Dendritic cell treated with granulocyte-macrophage colony-stimulating factor and Interleukin-4, amounts not matched to agents 40 ng/mL and 50 ng/mL, for 4 days (primary cell): ENCODE data around the gene KARS1.
A peak's percentile ranks its signal among the peaks of the same experiment; 100 is the strongest.

Source experiments
- H3K27ac Mint-ChIP-seq: one replicate; pipeline ENCODE4 v1.8.0; 2022; ENCODE audit warnings: mild to moderate bottlenecking, mixed read lengths
- H3K27me3 Mint-ChIP-seq: one replicate; pipeline ENCODE4 v1.8.0; 2022; ENCODE audit warnings: mild to moderate bottlenecking, mixed read lengths
- H3K36me3 Mint-ChIP-seq: one replicate; pipeline ENCODE4 v1.8.0; 2022; ENCODE audit warnings: low read depth, mixed read lengths
- H3K4me1 Mint-ChIP-seq: one replicate; pipeline ENCODE4 v1.8.0; 2022; ENCODE audit warnings: low read depth, mixed read lengths
- H3K4me3 Mint-ChIP-seq: one replicate; pipeline ENCODE4 v1.8.0; 2022; ENCODE audit warnings: mild to moderate bottlenecking, moderate library complexity, mixed read lengths
- H3K9me3 Mint-ChIP-seq: one replicate; pipeline ENCODE4 v1.8.0; 2022; ENCODE audit warnings: mixed read lengths
- intact Hi-C: fragments of 100-400 bp; cut with micrococcal nuclease; formaldehyde crosslinking; loops from one replicate; pipeline ENCODE4 v1.15.0; 2022

KARS1 gene

DNA sequence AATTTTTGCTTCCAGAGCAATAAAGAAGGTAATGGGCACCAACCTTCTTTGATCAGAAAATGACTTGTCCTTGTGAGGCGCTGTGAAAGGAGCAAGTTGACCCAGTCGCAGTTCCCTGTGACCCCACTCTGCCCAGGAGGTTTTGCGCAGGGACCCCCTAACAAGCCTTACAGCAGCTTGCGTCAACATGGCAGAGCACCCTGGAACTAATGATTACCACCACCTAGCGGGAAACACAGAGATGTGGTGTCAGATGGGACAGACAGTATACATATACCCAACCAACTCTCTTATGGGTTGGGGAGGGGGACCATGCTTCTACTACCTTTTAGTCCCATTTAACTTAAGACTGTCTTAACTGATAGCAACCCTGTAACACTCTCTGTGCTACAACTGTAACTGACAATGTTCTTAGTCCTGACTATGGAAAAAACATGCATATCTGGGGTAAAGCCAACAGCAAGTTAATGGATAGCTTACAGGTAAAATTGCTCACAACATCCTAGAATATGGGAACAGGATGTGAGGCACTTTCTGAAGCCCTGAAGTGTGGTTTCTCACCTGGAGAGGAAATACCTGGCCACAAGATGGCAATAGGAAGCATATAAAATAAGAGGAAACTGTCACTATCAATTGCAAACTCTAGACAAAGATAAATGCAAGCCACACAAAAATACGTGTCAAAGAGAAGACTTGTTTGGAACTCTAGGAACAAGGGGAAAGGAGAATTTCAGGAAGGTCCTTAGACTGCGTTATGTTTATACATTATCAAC, 3.0 kb downstream of the KARS1 start:
- Mint-ChIP-seq H3K4me1 (peaks cover 14% of the 10 kb centered on the region), H3K9me3 (no peaks in the 10 kb centered on the region), H3K27me3 (no peaks in the 10 kb centered on the region), H3K4me3 (no peak overlapping the region), H3K27ac (no peak overlapping the region), H3K36me3 (peaks cover 82% of the 10 kb centered on the region)
- intact Hi-C loops, result loop anchor here (5.0 kb wide), 2 partner anchors 77 to 1548 kb away; partner anchors contain the start of genes GABARAPL2 and MON1B

DNA sequence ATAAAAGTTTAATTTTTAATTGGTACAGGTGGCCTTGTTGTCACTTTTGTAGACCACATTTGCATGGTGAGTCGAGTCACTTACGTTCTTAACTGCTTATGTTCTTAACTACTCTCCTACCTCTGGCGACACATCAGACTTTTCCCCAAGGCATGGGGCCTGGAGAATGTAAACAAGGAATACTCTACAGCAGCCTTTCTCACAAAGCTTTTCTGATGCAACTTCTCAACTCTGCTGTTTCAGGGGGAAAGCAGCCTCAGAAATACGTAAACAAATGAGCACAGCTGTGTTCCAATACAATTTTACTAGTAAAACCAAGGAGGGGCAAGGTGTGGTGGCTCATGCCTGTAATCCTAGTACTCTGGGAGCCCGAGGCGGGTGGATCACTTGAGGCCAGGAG, 6.9 kb downstream of the KARS1 start:
- H3K4me3 Mint-ChIP-seq, result no peak overlapping the region
- H3K9me3 Mint-ChIP-seq, result no peaks in the 10 kb centered on the region
- no peaks in the 10 kb centered on the region for H3K27me3 Mint-ChIP-seq
- no peak overlapping the region for H3K27ac Mint-ChIP-seq
- peaks cover 13% of the 10 kb centered on the region for H3K4me1 Mint-ChIP-seq
- peaks cover 99% of the 10 kb centered on the region for H3K36me3 Mint-ChIP-seq
- intact Hi-C loops, result no loop called here

DNA sequence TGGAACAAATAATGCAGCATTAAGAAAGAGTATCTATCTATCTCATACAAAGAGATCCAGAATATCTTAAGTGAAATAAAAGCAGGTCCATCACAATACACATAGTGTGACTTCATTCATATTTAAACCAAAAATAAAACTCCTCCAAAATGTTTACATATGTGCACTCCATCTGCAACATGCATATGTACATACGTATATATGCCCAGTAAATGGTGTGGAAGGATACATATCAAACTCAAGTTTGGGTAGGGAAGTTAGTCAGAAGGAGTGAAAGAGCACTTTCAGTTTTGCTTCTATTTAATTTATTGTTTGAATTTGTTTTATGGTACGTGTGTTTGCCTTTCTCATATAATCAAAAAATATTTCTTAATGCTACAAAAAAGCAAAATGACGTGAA, 12.4 kb downstream of the KARS1 start:
- Mint-ChIP-seq H3K27me3 (no peaks in the 10 kb centered on the region), H3K9me3 (no peaks in the 10 kb centered on the region), H3K36me3 (peaks cover 99% of the 10 kb centered on the region), H3K27ac (no peak overlapping the region), H3K4me3 (no peak overlapping the region), H3K4me1 (no peaks in the 10 kb centered on the region)
- intact Hi-C loops, result no loop called here

DNA sequence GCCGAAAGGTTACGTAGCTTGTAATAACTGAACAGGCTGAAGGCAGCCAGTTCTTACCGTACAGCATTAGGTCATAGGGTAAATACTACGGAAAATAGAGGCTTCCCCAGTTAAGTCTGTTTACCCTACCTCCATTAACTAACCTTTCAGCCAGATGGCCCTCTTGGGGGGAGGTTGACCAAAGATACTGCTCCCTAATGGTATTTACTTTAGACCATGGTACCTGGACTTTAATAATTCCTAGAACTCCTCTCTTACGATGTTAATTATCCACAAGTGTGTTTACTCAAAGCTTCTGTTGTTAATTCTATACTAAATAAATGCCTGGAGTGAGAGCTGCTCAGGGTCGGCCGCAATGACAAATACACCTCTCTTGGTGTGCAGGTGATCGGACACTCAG, 14.6 kb downstream of the KARS1 start:
- H3K9me3 Mint-ChIP-seq, result no peaks in the 10 kb centered on the region
- intact Hi-C loops, result no loop called here
- no peaks in the 10 kb centered on the region for H3K27me3 Mint-ChIP-seq
- no peaks in the 10 kb centered on the region for H3K4me1 Mint-ChIP-seq
- H3K27ac Mint-ChIP-seq, result no peak overlapping the region
- H3K36me3 Mint-ChIP-seq, result peaks cover 99% of the 10 kb centered on the region
- no peak overlapping the region for H3K4me3 Mint-ChIP-seq

DNA sequence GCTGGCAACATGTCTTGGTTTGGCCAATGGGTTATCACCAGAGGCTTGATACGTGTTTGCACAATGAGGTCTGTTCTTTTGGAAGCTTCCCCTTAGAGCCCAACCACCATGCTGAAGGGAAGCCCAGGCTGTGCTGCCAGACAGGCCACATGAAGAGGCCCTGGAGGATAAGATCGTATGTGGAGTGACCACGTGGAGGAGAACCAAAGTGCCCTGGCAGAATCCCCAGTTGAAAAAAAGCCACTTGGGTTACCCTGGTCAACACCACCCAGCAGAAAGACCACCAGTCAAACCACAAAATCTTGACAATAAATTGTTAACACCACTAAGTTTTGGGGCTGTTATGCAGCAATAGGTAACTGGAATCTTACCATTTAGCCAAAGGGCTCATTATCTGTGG, 17.4 kb downstream of the KARS1 start:
- H3K36me3 Mint-ChIP-seq, result peaks cover 97% of the 10 kb centered on the region
- H3K9me3 Mint-ChIP-seq, result no peaks in the 10 kb centered on the region
- H3K27me3 Mint-ChIP-seq, result no peaks in the 10 kb centered on the region
- intact Hi-C loops, result no loop called here
- peaks cover 7% of the 10 kb centered on the region for H3K4me1 Mint-ChIP-seq
- H3K4me3 Mint-ChIP-seq, result no peak overlapping the region
- no peak overlapping the region for H3K27ac Mint-ChIP-seq

DNA sequence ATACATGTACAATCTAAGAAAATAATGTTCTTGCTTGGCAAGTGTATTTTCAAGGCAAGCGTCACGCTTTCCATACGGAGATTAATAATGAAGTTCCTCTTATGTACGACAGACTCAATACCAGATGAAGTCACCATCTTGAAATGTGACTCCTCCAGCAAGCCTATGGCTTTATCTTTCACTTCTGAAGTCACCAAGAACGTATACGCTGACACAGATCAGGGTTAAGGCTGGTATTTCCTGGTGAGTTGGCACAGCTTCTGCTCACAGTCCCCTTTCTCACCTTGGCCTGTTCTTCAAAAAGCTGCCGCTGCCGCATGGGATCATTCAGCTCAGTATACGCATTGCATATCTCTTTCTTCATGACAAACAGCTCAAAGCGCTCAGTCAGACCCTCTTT, 18.3 kb downstream of the KARS1 start:
- Mint-ChIP-seq H3K4me3 (no peak overlapping the region), H3K27me3 (no peaks in the 10 kb centered on the region), H3K4me1 (peaks cover 11% of the 10 kb centered on the region), H3K9me3 (no peaks in the 10 kb centered on the region), H3K36me3 (peaks cover 89% of the 10 kb centered on the region), H3K27ac (no peak overlapping the region)
- intact Hi-C loops, result loop anchor here (10.0 kb wide), 1 partner anchor 164 kb away; the partner anchor contains the start of gene TMEM170A

DNA sequence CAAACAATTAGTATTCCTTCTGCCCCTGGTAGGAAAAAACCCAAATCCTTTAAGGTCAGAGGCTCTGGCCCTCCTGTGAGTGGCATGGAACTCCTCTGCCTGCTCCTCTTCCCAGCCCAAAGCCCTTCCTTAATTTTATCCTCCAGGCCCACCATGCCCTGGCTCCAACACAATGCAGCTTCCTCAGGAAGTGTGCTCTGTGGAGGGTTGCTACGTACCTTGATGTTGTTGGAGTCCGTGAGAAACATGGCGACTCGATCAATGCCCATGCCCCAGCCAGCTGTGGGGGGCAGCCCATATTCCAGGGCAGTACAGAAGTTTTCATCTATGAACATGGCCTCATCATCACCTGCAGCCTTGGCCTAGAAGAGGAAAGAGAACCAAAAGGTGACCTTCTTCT, 19.1 kb downstream of the KARS1 start:
- no peaks in the 10 kb centered on the region for H3K9me3 Mint-ChIP-seq
- H3K4me3 Mint-ChIP-seq, result no peak overlapping the region
- H3K27ac Mint-ChIP-seq, result no peak overlapping the region
- peaks cover 81% of the 10 kb centered on the region for H3K36me3 Mint-ChIP-seq
- intact Hi-C loops, result loop anchor here (10.0 kb wide), 1 partner anchor 164 kb away; the partner anchor contains the start of gene TMEM170A
- no peaks in the 10 kb centered on the region for H3K27me3 Mint-ChIP-seq
- H3K4me1 Mint-ChIP-seq, result peaks cover 11% of the 10 kb centered on the region

DNA sequence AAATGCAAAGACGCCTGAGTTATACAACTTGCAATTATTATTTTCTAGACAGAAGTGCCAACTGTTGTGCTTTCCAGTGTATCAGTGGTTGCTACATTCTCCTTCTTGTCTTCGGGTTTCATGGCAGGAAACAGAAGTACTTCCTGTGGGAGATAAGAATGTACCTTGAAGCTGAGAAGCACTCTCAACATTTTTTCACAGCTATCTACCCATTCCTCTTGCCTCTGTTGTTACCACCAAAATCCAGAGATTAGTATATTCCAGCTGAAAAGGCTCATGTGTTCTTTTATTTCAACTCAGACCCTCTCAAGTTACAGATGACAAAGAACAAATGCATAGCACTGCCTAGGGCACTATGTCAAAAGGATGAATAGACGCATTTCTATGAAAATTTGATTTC, 19.6 kb downstream of the KARS1 start:
- Mint-ChIP-seq H3K4me3 (no peak overlapping the region), H3K9me3 (no peaks in the 10 kb centered on the region), H3K27ac (no peak overlapping the region), H3K4me1 (peaks cover 11% of the 10 kb centered on the region), H3K36me3 (peaks cover 80% of the 10 kb centered on the region), H3K27me3 (no peaks in the 10 kb centered on the region)
- intact Hi-C loops, result loop anchor here (10.0 kb wide), 1 partner anchor 163 kb away; the partner anchor contains the start of gene TMEM170A

DNA sequence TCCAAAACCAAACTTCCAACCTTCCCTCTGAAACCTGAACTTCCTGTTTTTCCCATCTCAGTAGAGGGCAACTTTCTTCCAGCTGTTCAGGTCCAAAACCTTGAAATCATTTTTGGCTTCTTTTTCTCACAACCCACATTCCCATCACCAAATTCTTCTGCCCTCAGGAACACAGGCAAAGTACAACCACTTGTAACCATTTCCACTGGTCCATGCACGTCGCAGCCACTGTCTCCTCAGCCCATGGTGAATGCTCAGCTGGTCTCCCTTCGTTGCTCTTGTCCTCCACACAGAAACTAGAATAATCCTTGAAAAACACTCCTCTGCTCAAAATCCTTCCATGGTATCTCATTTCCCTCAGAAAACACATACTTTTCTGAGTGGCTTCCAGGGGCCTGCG, 20.7 kb downstream of the KARS1 start:
- intact Hi-C loops, result loop anchor here (10.0 kb wide), 1 partner anchor 162 kb away; the partner anchor contains the start of gene TMEM170A

DNA sequence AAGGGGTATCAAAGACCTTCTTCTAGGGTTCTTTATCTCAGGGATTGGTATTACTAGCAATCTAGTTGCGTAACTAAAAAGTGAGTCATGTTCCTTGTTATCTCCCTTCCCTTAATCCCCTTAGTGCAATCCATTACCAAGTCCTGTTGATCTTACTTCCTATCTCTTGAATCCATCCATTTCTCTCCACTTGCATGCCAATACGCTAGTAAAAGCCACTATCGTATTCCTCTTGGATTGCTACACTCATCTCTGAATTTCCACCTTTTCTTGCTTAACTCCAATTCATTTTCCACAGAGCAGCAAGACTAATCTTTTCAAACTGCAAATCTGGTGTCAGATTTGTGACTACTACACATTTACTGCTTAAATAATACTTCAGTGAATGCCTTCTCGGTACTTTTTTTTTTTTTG, 22.5 kb downstream of the KARS1 start:
- intact Hi-C loops, result loop anchor here (10.0 kb wide), 1 partner anchor 160 kb away; the partner anchor contains the start of gene TMEM170A
- Mint-ChIP-seq H3K27ac (no peak overlapping the region), H3K4me1 (peaks cover 28% of the 10 kb centered on the region), H3K27me3 (no peaks in the 10 kb centered on the region), H3K36me3 (peaks cover 61% of the 10 kb centered on the region), H3K4me3 (no peak overlapping the region), H3K9me3 (no peaks in the 10 kb centered on the region)

More for the DNA sequence above, 20.7 kb downstream of the KARS1 start:
- Mint-ChIP-seq H3K36me3 (peaks cover 72% of the 10 kb centered on the region), H3K27ac (no peak overlapping the region), H3K9me3 (no peaks in the 10 kb centered on the region), H3K4me1 (peaks cover 12% of the 10 kb centered on the region), H3K27me3 (no peaks in the 10 kb centered on the region), H3K4me3 (no peak overlapping the region)

DNA sequence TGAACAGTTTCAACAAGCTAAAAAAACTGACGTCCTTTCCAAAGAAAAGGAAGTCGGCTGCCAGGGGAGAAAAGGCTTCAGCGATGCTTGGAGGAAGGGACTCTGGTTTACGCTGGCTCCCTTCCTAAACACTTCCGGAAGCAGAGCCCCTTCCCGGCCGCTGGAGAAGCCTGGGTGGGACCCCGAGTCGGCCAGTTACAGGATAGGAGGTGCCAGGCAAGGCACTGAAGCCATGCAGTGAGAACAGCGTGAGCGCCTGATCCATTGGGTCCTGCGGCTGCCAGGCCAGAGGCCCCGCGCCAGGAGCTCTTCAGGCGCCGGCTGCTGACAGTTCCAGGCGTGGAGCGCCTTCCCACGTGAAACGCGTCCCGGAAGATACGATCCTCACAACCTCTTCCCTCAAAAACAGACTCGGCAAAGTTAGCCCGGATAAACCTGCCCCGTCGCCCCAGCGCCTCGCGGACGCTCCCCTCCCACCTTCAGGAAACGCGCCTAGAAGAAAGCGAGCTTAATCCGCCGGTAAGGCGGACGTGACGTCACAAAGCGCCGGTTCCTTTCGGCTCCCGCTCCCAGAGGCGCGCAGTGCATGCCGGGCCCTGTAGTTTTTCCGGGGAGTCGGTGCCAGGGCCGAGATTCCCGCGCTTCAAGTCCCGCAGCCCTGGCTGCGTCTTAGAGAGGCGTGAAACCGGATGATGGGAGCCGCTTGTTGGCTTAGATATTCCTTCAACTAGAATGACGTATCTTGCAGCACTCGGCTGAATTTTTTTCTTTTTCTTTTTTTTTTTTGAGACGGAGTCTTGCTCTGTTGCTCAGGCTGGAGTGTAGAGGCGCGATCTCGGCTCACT, 24.5 kb downstream of the KARS1 start, which contains the start of gene ADAT1:
Gene ADAT1 (minus strand): TSS at position 521 of the 845 bp plus-strand sequence. CDS start 2,482 bp downstream, outside the sequence.
- Mint-ChIP-seq H3K36me3 (peaks cover 60% of the 10 kb centered on the region), H3K27me3 (no peaks in the 10 kb centered on the region), H3K9me3 (no peaks in the 10 kb centered on the region), H3K4me3 (peak within 1 kb of the TSS; percentile 88), H3K4me1 (peaks cover 28% of the 10 kb centered on the region), H3K27ac (peak within 1 kb of the TSS; percentile 97)
- intact Hi-C loops, result loop anchor here (1.0 to 10.0 kb wide), 4 partner anchors 24 to 190 kb away; partner anchors contain the start of genes CFDP1, KARS1, TERF2IP and TMEM170A

DNA sequence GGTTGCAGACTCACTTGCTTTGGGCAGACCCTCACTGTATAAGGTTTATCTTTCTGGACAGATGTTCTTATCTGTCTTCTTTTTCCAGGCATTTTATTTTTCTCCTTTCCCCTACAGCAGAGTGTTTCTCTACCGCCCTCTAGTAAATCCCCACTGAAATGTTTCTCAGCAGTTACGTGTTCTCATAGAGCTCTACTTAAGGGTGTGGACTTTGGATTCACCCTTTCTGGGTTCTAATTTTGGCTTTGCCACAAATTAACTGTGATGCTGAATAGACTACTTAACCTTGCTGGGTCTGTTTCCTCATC, 26.3 kb downstream of the KARS1 start:
- Mint-ChIP-seq H3K36me3 (peaks cover 60% of the 10 kb centered on the region), H3K4me1 (peaks cover 23% of the 10 kb centered on the region), H3K27me3 (no peaks in the 10 kb centered on the region), H3K4me3 (no peak overlapping the region), H3K27ac (peak overlapping the region; percentile 40), H3K9me3 (no peaks in the 10 kb centered on the region)
- intact Hi-C loops, result loop anchor here (10.0 kb wide), 1 partner anchor 156 kb away; the partner anchor contains the start of gene TMEM170A

DNA sequence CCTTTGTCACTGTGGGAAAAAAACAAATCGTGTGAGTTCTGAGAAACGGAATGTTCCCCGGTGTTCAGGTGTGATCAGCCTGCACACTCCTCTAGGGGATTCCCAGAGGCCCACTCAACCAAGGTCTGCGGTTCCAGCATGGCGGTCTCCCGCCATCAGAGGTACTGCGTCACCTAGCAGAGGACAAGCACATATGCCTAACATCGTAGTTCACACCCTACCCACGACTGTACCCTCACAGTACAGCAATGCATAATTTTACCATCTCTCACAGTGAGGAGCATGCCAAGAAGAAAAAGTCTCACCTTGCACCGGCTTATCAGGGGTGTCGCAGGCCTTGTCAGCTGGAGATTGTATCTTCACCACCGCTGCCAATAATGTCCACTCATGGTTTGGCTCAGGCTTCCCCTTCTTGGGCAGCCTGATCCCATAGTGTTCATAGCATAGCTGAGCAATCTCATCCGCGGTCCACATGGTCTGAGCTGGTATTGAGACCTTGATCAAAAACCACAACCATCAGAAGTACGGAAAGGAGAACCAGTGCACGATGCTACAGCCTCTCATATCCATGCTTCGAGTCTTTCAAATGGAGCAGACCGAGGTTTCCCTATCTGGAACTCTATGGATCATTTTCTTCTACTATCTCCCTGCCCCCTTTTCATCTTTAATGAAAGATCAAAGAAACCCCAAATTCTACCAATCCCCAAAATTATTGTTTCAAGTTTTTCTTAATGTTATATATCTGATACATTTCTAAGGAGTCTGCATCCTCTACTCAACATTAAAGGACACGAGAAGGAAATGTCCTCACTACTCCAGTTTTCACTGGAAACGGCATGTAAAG, 26.9 kb downstream of the KARS1 start:
- H3K4me1 Mint-ChIP-seq, result peaks cover 23% of the 10 kb centered on the region
- peaks cover 60% of the 10 kb centered on the region for H3K36me3 Mint-ChIP-seq
- peak overlapping the region; percentile 40 for H3K27ac Mint-ChIP-seq
- H3K27me3 Mint-ChIP-seq, result no peaks in the 10 kb centered on the region
- no peak overlapping the region for H3K4me3 Mint-ChIP-seq
- H3K9me3 Mint-ChIP-seq, result no peaks in the 10 kb centered on the region
- intact Hi-C loops, result loop anchor here (10.0 kb wide), 1 partner anchor 156 kb away; the partner anchor contains the start of gene TMEM170A
